ENCODE measurements around the gene MAFB.
"Not testable (repeated sequence)": the region's sequence is repeated elsewhere in the genome, so short reads cannot be mapped to it uniquely, and the experiment has no call there.

Gene MAFB

GRCh38 chr20:40689100-40689942 is at the start of gene MAFB:
TSS of gene MAFB (minus strand) at chr20:40689236. CDS start at chr20:40688850, 386 bp downstream.
- DNase-seq (ENCODE audit: low read depth): peak; percentile 56

- not testable (repeated sequence) for DNase-seq (ENCODE audit: low read depth)
Measured at GRCh38 chr20:40736468-40736867, 47.4 kb upstream of the MAFB start.

GRCh38 chr20:40728996-40729395 is 40.0 kb upstream of the MAFB start:
- no peak for DNase-seq (ENCODE audit: low read depth)

- no peak for DNase-seq (ENCODE audit: low read depth)
Measured at GRCh38 chr20:40728470-40728869, 39.4 kb upstream of the MAFB start.

- DNase-seq (ENCODE audit: low read depth): no peak
Measured at GRCh38 chr20:40727960-40728359, 38.9 kb upstream of the MAFB start.

GRCh38 chr20:40726776-40727175 is 37.7 kb upstream of the MAFB start:
- DNase-seq (ENCODE audit: low read depth): no peak

- DNase-seq (ENCODE audit: low read depth): no peak
Measured at GRCh38 chr20:40724566-40724965, 35.5 kb upstream of the MAFB start.

GRCh38 chr20:40720826-40721225 is 31.8 kb upstream of the MAFB start:
- DNase-seq (ENCODE audit: low read depth): no peak

- DNase-seq (ENCODE audit: low read depth): no peak
Measured at GRCh38 chr20:40720099-40720498, 31.1 kb upstream of the MAFB start.

GRCh38 chr20:40718982-40719729 is 30.1 kb upstream of the MAFB start:
- no peak for DNase-seq (ENCODE audit: low read depth)

- no peak for DNase-seq (ENCODE audit: low read depth)
Measured at GRCh38 chr20:40718214-40718977, 29.4 kb upstream of the MAFB start.

- no peak for DNase-seq (ENCODE audit: low read depth)
Measured at GRCh38 chr20:40717343-40717865, 28.4 kb upstream of the MAFB start.

- DNase-seq (ENCODE audit: low read depth): no peak
Measured at GRCh38 chr20:40715491-40715890, 26.5 kb upstream of the MAFB start.

- no peak for DNase-seq (ENCODE audit: low read depth)
Measured at GRCh38 chr20:40714916-40715315, 25.9 kb upstream of the MAFB start.

- DNase-seq (ENCODE audit: low read depth): no peak
Measured at GRCh38 chr20:40714109-40714508, 25.1 kb upstream of the MAFB start.

- DNase-seq (ENCODE audit: low read depth): no peak
Measured at GRCh38 chr20:40713508-40713907, 24.5 kb upstream of the MAFB start.

GRCh38 chr20:40711079-40711478 is 22.0 kb upstream of the MAFB start:
- no peak for DNase-seq (ENCODE audit: low read depth)

GRCh38 chr20:40710603-40711002 is 21.6 kb upstream of the MAFB start:
- DNase-seq (ENCODE audit: low read depth): no peak

GRCh38 chr20:40706977-40707582 is 18.0 kb upstream of the MAFB start:
- DNase-seq (ENCODE audit: low read depth): no peak

- no peak for DNase-seq (ENCODE audit: low read depth)
Measured at GRCh38 chr20:40705413-40705812, 16.4 kb upstream of the MAFB start.

- no peak for DNase-seq (ENCODE audit: low read depth)
Measured at GRCh38 chr20:40704828-40705227, 15.8 kb upstream of the MAFB start.

GRCh38 chr20:40703975-40704530 is 15.0 kb upstream of the MAFB start:
- DNase-seq (ENCODE audit: low read depth): no peak
